PC-3 (cell line): ENCODE measurements around the gene MEDAG. TPM values are rescaled to one million over a fixed set of nuclear protein-coding genes. Genes with fewer than 3 reads are reported as not detected.

Experiments
- ATAC-seq: fragments of 200-7000 bp; cut with Tn5 transposase; 2 replicates; pipeline ENCODE4 v1.9.1; 2020; ENCODE audit warnings: mild to moderate bottlenecking, moderate library complexity
- BruUV-seq: library from RNA; stranded (reverse); fragments of 400-500 nt; replicated peaks from 2 replicates; lab custom pipeline; 2021; lab: Mats Ljungman, UMichigan
- CTCF ChIA-PET: fragments of 300-600 bp; sonication (Branson Sonifier 250); formaldehyde crosslinking; loops from one replicate; lab custom pipeline; 2022; ENCODE audit warnings: antibody characterized with exemption; lab: Charles Lee
- POLR2A ChIA-PET: fragments of 300-600 bp; sonication (Branson Sonifier 250); formaldehyde crosslinking; loops from one replicate; lab custom pipeline; 2022; ENCODE audit warnings: antibody characterized with exemption; ENCODE audit not compliant: unreplicated experiment; lab: Charles Lee
- DNase-seq: peaks from one replicate; pipeline ENCODE4 v3.0.0-alpha.2; 2015
- H2AFZ ChIP-seq: fragments of 300-600 bp; sonication (generic); 2 replicates; pipeline ENCODE4 v1.6.0; 2016; ENCODE audit warnings: antibody characterized with exemption, low read length
- H3F3A ChIP-seq: fragments of 300-600 bp; sonication (generic); one replicate; pipeline ENCODE4 v1.6.0; 2017; ENCODE audit warnings: antibody characterized with exemption, low read length, control low read depth, mild to moderate bottlenecking; ENCODE audit not compliant: unreplicated experiment
- H3K27ac ChIP-seq: fragments of 300-600 bp; sonication (generic); 2 replicates; pipeline ENCODE4 v1.5.1; 2016; ENCODE audit warnings: mild to moderate bottlenecking, low read length
- H3K27me3 ChIP-seq: fragments of 300-600 bp; sonication (generic); 2 replicates; pipeline ENCODE4 v1.6.1; 2016; ENCODE audit warnings: low read length, mixed read lengths
- H3K36me3 ChIP-seq: fragments of 300-600 bp; sonication (generic); 2 replicates; pipeline ENCODE4 v1.6.1; 2016; ENCODE audit warnings: low read depth, mixed run types, low read length, mixed read lengths
- H3K4me1 ChIP-seq: fragments of 300-600 bp; sonication (generic); 2 replicates; pipeline ENCODE4 v1.5.1; 2016; ENCODE audit warnings: low read length; ENCODE audit not compliant: insufficient read depth
- H3K4me2 ChIP-seq: fragments of 300-600 bp; sonication (generic); 2 replicates; pipeline ENCODE4 v1.6.0; 2016; ENCODE audit warnings: low read length
- H3K4me3 ChIP-seq: fragments of 300-600 bp; sonication (generic); 2 replicates; pipeline ENCODE4 v1.5.1; 2016; ENCODE audit warnings: mild to moderate bottlenecking, low read length, mixed read lengths
- H3K79me2 ChIP-seq: fragments of 300-600 bp; sonication (generic); 2 replicates; pipeline ENCODE4 v1.6.1; 2017; ENCODE audit warnings: low read length, mixed read lengths
- H3K9ac ChIP-seq: fragments of 300-600 bp; sonication (generic); 2 replicates; pipeline ENCODE4 v1.6.0; 2016; ENCODE audit warnings: mild to moderate bottlenecking, low read length
- H3K9me2 ChIP-seq: fragments of 300-600 bp; sonication (generic); replicated peaks from 2 replicates; pipeline ENCODE4 v1.6.1; 2016; ENCODE audit warnings: mixed run types, low read length, mixed read lengths
- H3K9me3 ChIP-seq: fragments of 300-600 bp; sonication (generic); 2 replicates; pipeline ENCODE4 v1.6.1; 2016; ENCODE audit warnings: low read length, mixed read lengths
- H4K20me1 ChIP-seq: fragments of 300-600 bp; sonication (generic); 2 replicates; pipeline ENCODE4 v1.6.1; 2016; ENCODE audit warnings: low read length, mixed read lengths
- CTCF ChIP-seq: fragments of 300-600 bp; sonication (generic); conservative IDR thresholded peaks from 2 replicates; pipeline ENCODE4 v1.5.1; 2017; ENCODE audit warnings: antibody characterized with exemption, low read depth, mild to moderate bottlenecking, low read length
- EZH2 ChIP-seq: fragments of 300-600 bp; sonication (generic); IDR thresholded peaks from one replicate; pipeline ENCODE4 v1.6.1; 2017; ENCODE audit warnings: antibody characterized with exemption, mild to moderate bottlenecking, low read length; ENCODE audit not compliant: unreplicated experiment
- EZH2phosphoT487 ChIP-seq: fragments of 300-600 bp; sonication (generic); IDR thresholded peaks from 2 replicates; pipeline ENCODE4 v1.6.1; 2018; ENCODE audit warnings: mild to moderate bottlenecking, antibody characterized with exemption, low read length, borderline replicate concordance
- intact Hi-C: fragments of 100-400 bp; cut with micrococcal nuclease; formaldehyde crosslinking; loops from 2 replicates; pipeline ENCODE4 v1.9.0; 2023
- total RNA-seq: library from RNA; depleted of rRNA; stranded (reverse); fragments of >200 nt; gene quantifications from 2 replicates; pipeline ENCODE4 v1.2.3, GENCODE V29; 2014

MEDAG gene
- total RNA-seq, 1 experiment from 2014 or later = not detected

GRCh38 chr13:30963791-30964190, 57.7 kb downstream of the MEDAG start:
- Histone ChIP-seq H3K4me1 (no peaks in the 10 kb centered on the region), H3K4me3 (no peak overlapping the region), H3K4me2 (no peak overlapping the region), H3K9me2 (no peaks in the 10 kb centered on the region), H2AFZ (no peak overlapping the region), H3F3A (no peaks in the 10 kb centered on the region), H3K9ac (no peak overlapping the region), H3K36me3 (no peaks in the 10 kb centered on the region), H3K27me3 (peaks cover 53% of the 10 kb centered on the region), H3K9me3 (no peaks in the 10 kb centered on the region), H3K79me2 (no peaks in the 10 kb centered on the region), H4K20me1 (no peaks in the 10 kb centered on the region), H3K27ac (no peak overlapping the region)
- CTCF ChIA-PET = no interaction called here
- DNase-seq (peak; percentile 13), ATAC-seq (peak; percentile 50; the same call in 1 of the 2 replicates)
- POLR2A ChIA-PET = no interaction called here
- TF ChIP-seq EZH2phosphoT487 = no peak
- no peak for TF ChIP-seq EZH2
- no peak for TF ChIP-seq CTCF
- no TSS peak for BruUV-seq
- intact Hi-C loops = no loop called here

GRCh38 chr13:30965380-30965779, 59.3 kb downstream of the MEDAG start:
- BruUV-seq = no TSS peak
- Histone ChIP-seq H3K9me2 (no peaks in the 10 kb centered on the region), H3K9me3 (no peaks in the 10 kb centered on the region), H3K27me3 (peaks cover 39% of the 10 kb centered on the region), H3K4me3 (no peak overlapping the region), H3K4me2 (no peak overlapping the region), H3K36me3 (no peaks in the 10 kb centered on the region), H4K20me1 (no peaks in the 10 kb centered on the region), H3K27ac (no peak overlapping the region), H2AFZ (no peak overlapping the region), H3K9ac (no peak overlapping the region), H3K79me2 (no peaks in the 10 kb centered on the region), H3F3A (no peaks in the 10 kb centered on the region), H3K4me1 (no peaks in the 10 kb centered on the region)
- intact Hi-C loops = no loop called here
- TF ChIP-seq CTCF = no peak
- no peak for TF ChIP-seq EZH2
- no peak for TF ChIP-seq EZH2phosphoT487
- POLR2A ChIA-PET = no interaction called here
- DNase-seq = no peak
- CTCF ChIA-PET = no interaction called here
- ATAC-seq = no peak

GRCh38 chr13:30966101-30966500, 60.0 kb downstream of the MEDAG start:
- POLR2A ChIA-PET = no interaction called here
- H3K36me3 ChIP-seq = no peaks in the 10 kb centered on the region
- no TSS peak for BruUV-seq

More at GRCh38 chr13:30966101-30966500, 60.0 kb downstream of the MEDAG start:
- Histone ChIP-seq H3K4me2 (no peak overlapping the region), H3K4me1 (no peaks in the 10 kb centered on the region), H3K27ac (no peak overlapping the region), H3F3A (no peaks in the 10 kb centered on the region), H3K9ac (no peak overlapping the region), H3K9me3 (no peaks in the 10 kb centered on the region), H3K4me3 (no peak overlapping the region), H2AFZ (no peak overlapping the region), H3K27me3 (peaks cover 32% of the 10 kb centered on the region), H3K9me2 (no peaks in the 10 kb centered on the region), H4K20me1 (no peaks in the 10 kb centered on the region), H3K79me2 (no peaks in the 10 kb centered on the region)
- TF ChIP-seq EZH2phosphoT487 (no peak), EZH2 (no peak), CTCF (no peak)
- CTCF ChIA-PET = no interaction called here
- no peak for DNase-seq
- no peak for ATAC-seq
- intact Hi-C loops = no loop called here
